Activated CD4-positive, alpha-beta T cell treated with anti-CD3 and anti-CD28 coated beads for 24 hours (primary cell): ENCODE data around the gene CHST6.
"Not testable (repeated sequence)": the region's sequence is repeated elsewhere in the genome, so short reads cannot be mapped to it uniquely, and the experiment has no call there.

Experiments
- DNase-seq, 2 donors: peaks; one replicate each; pipeline ENCODE4 v3.0.0-alpha.2; 2020; ENCODE audit warnings: low read depth in 2 of 2

CHST6 gene

GRCh38 chr16:75503801-75504200 lies 8.6 kb upstream of the CHST6 start:
- DNase-seq, result no peak

GRCh38 chr16:75502916-75503605 lies 7.8 kb upstream of the CHST6 start:
- no peak for DNase-seq

- DNase-seq, result not testable (repeated sequence)
These were observed 6.6 kb upstream of the CHST6 start for GRCh38 chr16:75501820-75502219.

- DNase-seq, result no peak
These were observed 6.1 kb upstream of the CHST6 start for GRCh38 chr16:75501359-75501758.

GRCh38 chr16:75498605-75499322 lies 3.5 kb upstream of the CHST6 start:
- DNase-seq, result not testable (repeated sequence)

GRCh38 chr16:75497558-75497957 lies 2.3 kb upstream of the CHST6 start:
- no peak for DNase-seq

GRCh38 chr16:75494661-75495075 lies 573 bp downstream of the CHST6 start:
- no peak for DNase-seq

GRCh38 chr16:75494184-75494583 lies 1.1 kb downstream of the CHST6 start:
- no peak for DNase-seq

GRCh38 chr16:75491876-75492275 lies 3.4 kb downstream of the CHST6 start:
- DNase-seq, result no peak

- DNase-seq, result no peak
These were observed 6.9 kb downstream of the CHST6 start for GRCh38 chr16:75488322-75488721.

GRCh38 chr16:75486676-75487313 lies 8.4 kb downstream of the CHST6 start:
- no peak for DNase-seq

- DNase-seq, result no peak
These were observed 9.1 kb downstream of the CHST6 start for GRCh38 chr16:75486014-75486675.

- DNase-seq, result no peak
These were observed 9.8 kb downstream of the CHST6 start for GRCh38 chr16:75485230-75486013.

- DNase-seq, result no peak
These were observed 12.0 kb downstream of the CHST6 start for GRCh38 chr16:75483222-75483621.

- DNase-seq, result no peak
These were observed 12.6 kb downstream of the CHST6 start for GRCh38 chr16:75482434-75483205.

GRCh38 chr16:75481475-75481874 lies 13.8 kb downstream of the CHST6 start:
- DNase-seq, result no peak

- no peak for DNase-seq
These were observed 15.7 kb downstream of the CHST6 start for GRCh38 chr16:75479421-75479990.

- DNase-seq, result no peak
These were observed 16.5 kb downstream of the CHST6 start for GRCh38 chr16:75478480-75479345.

GRCh38 chr16:75477680-75478473 lies 17.4 kb downstream of the CHST6 start:
- DNase-seq, result no peak
